ENCODE results near the gene PEX16.

PEX16 gene

GRCh38 chr11:45930951-45931570, 13.4 kb upstream of the PEX16 start:
- no peak for DNase-seq

GRCh38 chr11:45930031-45930794, 12.5 kb upstream of the PEX16 start:
- peak; percentile 77 for DNase-seq

- DNase-seq, result no peak
Measured at GRCh38 chr11:45929486-45930030, 11.9 kb upstream of the PEX16 start.

- no peak for DNase-seq
Measured at GRCh38 chr11:45928535-45929215, 11.0 kb upstream of the PEX16 start.

GRCh38 chr11:45927684-45928413, 10.2 kb upstream of the PEX16 start:
- no peak for DNase-seq

- no peak for DNase-seq
Measured at GRCh38 chr11:45927332-45927683, 9.6 kb upstream of the PEX16 start.

GRCh38 chr11:45926536-45927331, 9.1 kb upstream of the PEX16 start:
- no peak for DNase-seq

GRCh38 chr11:45926001-45926401, 8.3 kb upstream of the PEX16 start:
- DNase-seq, result no peak

GRCh38 chr11:45925550-45925949, 7.9 kb upstream of the PEX16 start:
- DNase-seq, result no peak

- DNase-seq, result no peak
Measured at GRCh38 chr11:45924927-45925326, 7.2 kb upstream of the PEX16 start.

- DNase-seq, result no peak
Measured at GRCh38 chr11:45924036-45924915, 6.6 kb upstream of the PEX16 start.

GRCh38 chr11:45922425-45923082, 4.9 kb upstream of the PEX16 start, which contains the start of gene LARGE2:
Gene LARGE2 (plus strand): TSS chr11:45922656. CDS start chr11:45922883, 227 bp downstream.
- peak; percentile 59 for DNase-seq

- DNase-seq, result peak; percentile 59
Measured at GRCh38 chr11:45921561-45922424, 4.1 kb upstream of the PEX16 start.

GRCh38 chr11:45920531-45921477, 3.1 kb upstream of the PEX16 start:
- no peak for DNase-seq

- DNase-seq, result no peak
Measured at GRCh38 chr11:45919806-45920530, 2.3 kb upstream of the PEX16 start.

GRCh38 chr11:45918962-45919675, 1.4 kb upstream of the PEX16 start:
- DNase-seq, result no peak
